Stomach (tissue), 9 donors: ENCODE measurements around the gene ODAD2. TPM values are rescaled to one million over a fixed set of nuclear protein-coding genes. Genes with fewer than 3 reads are reported as not detected.
A peak's percentile ranks its signal among the peaks of the same experiment; 100 is the strongest.

Experiments used
- DNase-seq, 2 donors: peaks; one replicate each; pipeline versions ENCODE4 v3.0.0 to v3.0.0-alpha.2; 2013 to 2019
- H3K27ac ChIP-seq, 5 donors: fragments of 200-600 bp in 4 of 5; sonication (generic) in 4 of 5; one replicate each; pipeline ENCODE4 v1.5.1; 2013 to 2019; ENCODE audit warnings: mild to moderate bottlenecking in 1 of 5, moderate library complexity in 1 of 5
- H3K27me3 ChIP-seq, 3 donors: fragments of 200-600 bp; sonication (generic); one replicate each; pipeline ENCODE4 v1.5.1; 2017 to 2019; ENCODE audit warnings: mixed run types in 1 of 3
- H3K36me3 ChIP-seq, 4 donors: fragments of 200-600 bp; sonication (generic); 1 replicate in 3 of 4; 2 replicates in 1 of 4; pipeline ENCODE4 v1.5.1; 2016 to 2019
- H3K4me1 ChIP-seq, 4 donors: fragments of 200-600 bp; sonication (generic); one replicate each; pipeline ENCODE4 v1.5.1; 2016 to 2019
- H3K4me3 ChIP-seq, 4 donors: fragments of 200-600 bp; sonication (generic) in 3 of 4; one replicate each; pipeline ENCODE4 v1.5.1; 2016 to 2019; ENCODE audit warnings: mild to moderate bottlenecking in 1 of 4
- H3K9me3 ChIP-seq, 4 donors: fragments of 200-600 bp; sonication (generic); one replicate each; pipeline ENCODE4 v1.5.1; 2016 to 2019
- CTCF ChIP-seq, 7 experiments: fragments of 450-650 bp in 4 of 7; fragments of 200-600 bp in 3 of 7; sonication (generic) in 3 of 7; IDR thresholded peaks; one replicate each; pipeline ENCODE4 v1.5.1; 2016 to 2019; ENCODE audit warnings: antibody characterized with exemption in 7 of 7, control low read depth in 2 of 7, mild to moderate bottlenecking in 1 of 7
- EP300 ChIP-seq: sonication (generic); formaldehyde crosslinking; IDR thresholded peaks from one replicate; pipeline ENCODE4 v1.6.1; 2017; ENCODE audit warnings: antibody characterized with exemption
- POLR2A ChIP-seq, 4 donors: fragments of 450-650 bp; IDR thresholded peaks; one replicate each; pipeline ENCODE4 v1.6.1; 2016; ENCODE audit warnings: antibody characterized with exemption in 4 of 4, control low read depth in 2 of 4, mild to moderate bottlenecking in 1 of 4, moderate library complexity in 1 of 4
- POLR2AphosphoS5 ChIP-seq, 3 donors: sonication (generic); formaldehyde crosslinking; IDR thresholded peaks; one replicate each; pipeline ENCODE4 v1.6.1; 2016; ENCODE audit warnings: antibody characterized with exemption in 3 of 3
- WGBS, 5 donors: extraction: QIAGEN DNeasy Blood & Tissue Kit in 3 of 5; methylation state at CpG; one replicate each; pipeline versions ENCODE4 v1.1.5 to v1.1.7; 2013 to 2018; 5-methylcytosine and 5-hydroxymethylcytosine counted together
- intact Hi-C: fragments of 100-400 bp; cut with DNase I; formaldehyde crosslinking; loops from one replicate; pipeline ENCODE4 v1.15.1; 2023; ENCODE audit warnings: low total_unique reads
- polyA plus RNA-seq, 3 donors: library from polyadenylated mRNA; stranded (reverse); fragments of 200-250 nt; gene quantifications; one replicate each; pipeline ENCODE4 v1.2.3, GENCODE V29; 2013
- total RNA-seq, 5 donors: library from RNA; depleted of rRNA; stranded (reverse); fragments of >200 nt; gene quantifications; one replicate each; pipeline versions ENCODE4 v1.1.0 to v1.2.3, GENCODE V29; 2014 to 2016
- donor health status: healthy with polysubstance abuse.
- donor health status: Bipolar disorder and iron deficiency.
- donor health status: healthy.

Gene ODAD2
- total and polyA plus RNA-seq, 8 donors: 0.05 to 0.37 (median 0.12) TPM; not detected in 5

GRCh38 chr10:27950242-27950564 lies 48.7 kb downstream of the ODAD2 start:
- H3K27me3 ChIP-seq: no peaks in the 10 kb centered on the region
- TF ChIP-seq CTCF (IDR thresholded peaks at IDR 0.05): no peak
- TF ChIP-seq POLR2AphosphoS5 (IDR thresholded peaks at IDR 0.05): no peak
- TF ChIP-seq EP300: no peak
- no peak for TF ChIP-seq POLR2A (IDR thresholded peaks at IDR 0.05)
- no peaks in the 10 kb centered on the region for H3K4me1 ChIP-seq
- H3K9me3 ChIP-seq: no peaks in the 10 kb centered on the region
- H3K27ac ChIP-seq: no peak overlapping the region
- WGBS, 5 donors: 67 to 81% (median 72%) methylated on average over 2 of the region's 2 CpGs
- no peak for DNase-seq
- no peaks in the 10 kb centered on the region for H3K36me3 ChIP-seq
- intact Hi-C loops: no loop called here
- no peak overlapping the region for H3K4me3 ChIP-seq

- no peak overlapping the region for H3K4me3 ChIP-seq
- no peaks in the 10 kb centered on the region for H3K36me3 ChIP-seq
- H3K9me3 ChIP-seq: no peaks in the 10 kb centered on the region
- WGBS, 5 donors: 62 to 74% (median 66%) methylated on average over 9 of the region's 9 CpGs
- TF ChIP-seq CTCF (IDR thresholded peaks at IDR 0.05) (no peak), EP300 (no peak), POLR2AphosphoS5 (IDR thresholded peaks at IDR 0.05) (no peak), POLR2A (IDR thresholded peaks at IDR 0.05) (no peak)
- no peaks in the 10 kb centered on the region for H3K27me3 ChIP-seq
- intact Hi-C loops: no loop called here
- no peak overlapping the region for H3K27ac ChIP-seq
- no peaks in the 10 kb centered on the region for H3K4me1 ChIP-seq
- no peak for DNase-seq
Observed at GRCh38 chr10:27949528-27950241, 49.2 kb downstream of the ODAD2 start.

- intact Hi-C loops: no loop called here
- H3K4me3 ChIP-seq: no peak overlapping the region
- H3K27me3 ChIP-seq: no peaks in the 10 kb centered on the region
- no peak for TF ChIP-seq POLR2A (IDR thresholded peaks at IDR 0.05)
- no peak for TF ChIP-seq CTCF (IDR thresholded peaks at IDR 0.05)
- no peak for TF ChIP-seq POLR2AphosphoS5 (IDR thresholded peaks at IDR 0.05)
- no peak for TF ChIP-seq EP300
- no peak overlapping the region for H3K27ac ChIP-seq
- H3K9me3 ChIP-seq: no peaks in the 10 kb centered on the region
- 28 to 54% (median 43%) methylated on average over 1 of the region's 1 CpG for WGBS, 5 donors
- peak in 1 of 2 donors; percentile 27 for DNase-seq
- no peaks in the 10 kb centered on the region for H3K36me3 ChIP-seq
- H3K4me1 ChIP-seq: no peaks in the 10 kb centered on the region
Observed at GRCh38 chr10:27948186-27948585, 50.7 kb downstream of the ODAD2 start.

- no peaks in the 10 kb centered on the region for H3K4me1 ChIP-seq
- H3K27me3 ChIP-seq: no peaks in the 10 kb centered on the region
- no peak overlapping the region for H3K27ac ChIP-seq
- H3K4me3 ChIP-seq: no peak overlapping the region
- no peaks in the 10 kb centered on the region for H3K9me3 ChIP-seq
- WGBS, 5 donors: 69 to 81% (median 73%) methylated on average over 5 of the region's 5 CpGs
- H3K36me3 ChIP-seq: no peaks in the 10 kb centered on the region
- DNase-seq: no peak
- TF ChIP-seq CTCF (IDR thresholded peaks at IDR 0.05) (no peak), EP300 (no peak), POLR2AphosphoS5 (IDR thresholded peaks at IDR 0.05) (no peak), POLR2A (IDR thresholded peaks at IDR 0.05) (no peak)
- intact Hi-C loops: no loop called here
Observed at GRCh38 chr10:27947540-27947939, 51.3 kb downstream of the ODAD2 start.
